T-helper 22 cell (primary cell): ENCODE data around the gene SERPINC1.
"Not testable (repeated sequence)": the region's sequence is repeated elsewhere in the genome, so short reads cannot be mapped to it uniquely, and the experiment has no call there.

ENCODE experiments used
- DNase-seq: peaks from one replicate; pipeline ENCODE4 v3.0.0-alpha.2; 2020; ENCODE audit warnings: low read depth

SERPINC1 gene

GRCh38 chr1:173917149-173917548 lies at the start of gene SERPINC1:
Gene SERPINC1 (minus strand): TSS chr1:173917327. CDS start chr1:173917259, 68 bp downstream.
- no peak for DNase-seq

DNA sequence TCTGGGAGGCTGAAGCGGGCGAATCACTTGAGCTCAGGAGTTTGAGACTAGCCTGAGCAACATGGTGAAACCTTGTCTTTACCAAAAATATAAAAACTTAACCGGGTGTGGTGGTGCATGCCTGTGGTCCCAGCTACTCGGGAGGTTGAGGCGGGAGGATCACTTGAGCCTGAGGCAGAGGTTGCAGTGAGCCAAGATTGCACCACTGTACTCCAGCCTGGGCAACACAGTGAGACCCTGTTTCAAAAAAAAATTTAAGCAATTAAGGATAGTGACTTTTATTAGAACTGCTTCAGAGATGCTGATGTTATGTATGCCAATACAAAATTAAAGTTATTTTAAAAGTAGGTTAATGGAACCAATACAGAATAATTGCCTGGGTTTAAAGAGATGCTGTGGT lies 48.8 kb upstream of the SERPINC1 start:
- not testable (repeated sequence) for DNase-seq

- DNase-seq = no peak
Measured at GRCh38 chr1:173963477-173963876, 46.4 kb upstream of the SERPINC1 start.

DNA sequence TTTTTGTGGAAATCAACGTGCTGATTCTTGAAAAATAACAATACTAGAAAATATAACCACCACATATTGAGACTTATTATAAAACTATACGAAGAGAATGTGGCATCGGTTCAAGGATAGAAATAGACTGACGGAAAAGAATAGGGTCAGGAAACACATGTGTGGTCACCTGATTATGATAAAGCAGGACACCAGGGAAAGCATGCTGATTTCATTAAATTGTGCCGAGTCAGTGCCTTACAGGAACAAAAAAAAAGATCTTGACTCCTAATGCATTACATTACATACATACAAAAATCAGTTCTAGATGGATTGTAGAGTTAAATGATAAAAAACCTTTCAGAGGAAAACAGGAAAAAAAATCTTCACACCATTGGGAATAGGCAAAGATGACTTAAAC lies 43.5 kb upstream of the SERPINC1 start:
- DNase-seq = no peak

DNA sequence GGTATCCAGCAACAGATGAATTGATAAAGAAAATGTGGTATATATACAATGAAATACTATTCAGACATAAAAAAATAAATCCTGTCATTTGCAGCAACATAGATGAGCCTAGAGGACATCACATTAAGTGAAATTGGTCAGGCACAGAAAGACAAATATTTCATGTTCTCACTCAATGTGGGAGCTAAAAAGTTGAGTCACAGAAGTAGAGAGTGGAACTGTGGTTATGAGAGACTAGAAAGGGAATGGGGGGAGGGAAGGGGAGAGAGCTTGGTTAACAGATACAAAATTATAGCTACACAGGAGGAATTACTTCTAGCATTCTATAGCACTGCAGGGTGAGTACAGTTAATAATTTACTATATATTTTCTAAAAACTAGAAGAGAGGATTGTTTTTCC lies 37.1 kb upstream of the SERPINC1 start:
- DNase-seq = no peak

- DNase-seq = no peak
Measured at GRCh38 chr1:173948594-173948993, 31.5 kb upstream of the SERPINC1 start.

GRCh38 chr1:173946380-173946921 lies 29.3 kb upstream of the SERPINC1 start:
- DNase-seq = no peak

DNA sequence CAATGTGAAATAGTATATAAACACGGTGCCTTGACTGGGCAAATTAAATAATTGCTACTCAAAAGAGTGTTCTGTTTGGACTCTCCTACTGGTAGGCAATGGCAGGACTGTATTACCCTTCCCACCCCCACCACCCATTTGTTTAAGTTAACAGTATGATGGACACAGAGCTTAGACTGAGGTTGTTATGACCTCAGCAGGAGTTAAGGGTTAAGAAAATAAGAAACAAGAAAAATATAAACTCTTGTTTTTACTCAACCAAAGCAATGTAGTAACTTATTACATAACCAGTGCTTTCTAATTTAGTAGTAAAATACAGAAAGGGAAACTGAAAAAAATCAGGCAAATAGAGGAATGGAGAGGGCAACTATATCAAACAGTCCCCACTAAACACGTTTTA lies 19.9 kb upstream of the SERPINC1 start:
- DNase-seq = no peak

GRCh38 chr1:173934440-173934839 lies 17.3 kb upstream of the SERPINC1 start:
- DNase-seq = no peak

DNA sequence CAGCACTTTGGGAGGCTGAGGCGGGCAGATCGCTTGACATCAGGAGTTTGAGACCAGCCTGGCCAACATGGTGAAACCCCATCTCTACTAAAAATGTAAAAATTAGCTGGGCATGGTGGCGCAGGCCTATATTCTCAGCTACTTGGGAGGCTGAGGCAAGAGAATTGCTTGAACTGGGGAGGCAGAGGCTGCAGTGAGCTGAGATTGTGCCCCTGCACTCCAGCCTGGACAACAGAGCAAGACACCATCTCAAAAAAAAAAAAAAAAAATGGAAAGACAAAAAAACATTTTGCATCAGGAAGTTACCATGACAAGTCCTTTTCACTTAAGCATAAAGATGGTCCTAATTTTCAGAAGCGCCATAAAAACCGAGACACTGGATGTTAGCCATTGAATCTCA lies 13.4 kb upstream of the SERPINC1 start:
- not testable (repeated sequence) for DNase-seq

- no peak for DNase-seq
Measured at GRCh38 chr1:173925306-173926242, 8.4 kb upstream of the SERPINC1 start.

DNA sequence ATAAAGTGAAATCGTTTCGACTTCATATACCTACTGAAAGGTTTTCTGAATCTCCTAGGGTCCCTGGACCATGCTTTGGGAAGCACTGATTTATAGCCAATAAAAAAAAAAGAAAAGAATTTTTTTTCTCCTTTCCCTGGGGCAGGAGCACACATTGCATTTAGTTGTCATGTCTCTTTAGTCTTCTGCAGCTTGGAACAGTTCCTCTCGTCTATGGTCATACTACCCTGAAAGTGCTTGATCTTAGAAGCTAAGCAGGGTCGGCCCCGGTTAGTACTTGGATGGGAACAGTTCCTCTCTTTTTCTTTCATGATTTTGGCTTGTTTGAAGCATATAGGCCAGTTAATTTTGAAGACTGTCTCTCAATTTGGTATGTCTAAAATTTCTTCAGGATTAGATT lies 3.7 kb upstream of the SERPINC1 start:
- no peak for DNase-seq

- DNase-seq = no peak
Measured at GRCh38 chr1:173917635-173918493, 737 bp upstream of the SERPINC1 start.

- DNase-seq = no peak
Measured at GRCh38 chr1:173916667-173917066, 460 bp downstream of the SERPINC1 start.

DNA sequence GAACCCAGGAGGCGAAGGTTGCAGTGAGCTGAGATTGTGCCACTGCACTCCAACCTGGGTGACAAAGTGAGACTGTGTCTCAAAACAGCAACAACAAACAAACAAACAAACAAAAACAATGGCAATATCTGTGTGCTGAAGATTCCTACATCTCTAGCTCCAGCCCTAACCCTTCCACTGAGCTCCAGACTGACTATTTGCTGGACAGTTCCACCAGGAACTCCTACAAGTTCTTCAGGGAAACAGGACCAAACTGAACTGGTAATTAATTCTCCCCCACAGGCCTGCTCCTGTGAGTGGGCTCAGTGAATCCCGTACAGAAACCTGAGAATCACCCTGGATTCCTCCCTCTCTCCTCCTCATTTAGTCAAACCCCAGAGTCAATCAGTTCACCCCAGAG lies 1.5 kb downstream of the SERPINC1 start:
- no peak for DNase-seq

- DNase-seq = no peak
Measured at GRCh38 chr1:173914366-173914871, 2.7 kb downstream of the SERPINC1 start.

- no peak for DNase-seq
Measured at GRCh38 chr1:173913111-173913510, 4.0 kb downstream of the SERPINC1 start.

GRCh38 chr1:173903827-173904531 lies 13.1 kb downstream of the SERPINC1 start:
- no peak for DNase-seq

GRCh38 chr1:173900992-173901391 lies 16.1 kb downstream of the SERPINC1 start:
- DNase-seq = no peak

DNA sequence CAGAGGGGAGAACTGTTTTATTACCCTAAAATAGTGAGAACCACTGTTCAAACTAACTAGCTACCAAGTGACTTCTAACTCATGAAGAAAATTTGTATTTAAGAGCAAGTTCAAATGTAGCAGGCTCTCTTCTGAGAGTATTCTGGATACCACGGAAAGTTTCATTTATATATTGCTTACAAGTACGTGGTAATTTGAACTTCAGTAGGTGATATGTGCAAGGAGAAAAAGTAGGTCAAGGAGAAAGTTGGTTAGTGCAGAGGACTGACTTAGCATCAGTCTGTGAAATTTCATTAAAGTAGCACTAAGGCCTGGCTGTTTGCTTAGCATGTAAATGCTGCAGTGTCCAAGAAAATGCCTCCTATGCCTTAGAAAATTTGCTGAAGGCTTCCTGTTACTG lies 16.7 kb downstream of the SERPINC1 start:
- no peak for DNase-seq

DNA sequence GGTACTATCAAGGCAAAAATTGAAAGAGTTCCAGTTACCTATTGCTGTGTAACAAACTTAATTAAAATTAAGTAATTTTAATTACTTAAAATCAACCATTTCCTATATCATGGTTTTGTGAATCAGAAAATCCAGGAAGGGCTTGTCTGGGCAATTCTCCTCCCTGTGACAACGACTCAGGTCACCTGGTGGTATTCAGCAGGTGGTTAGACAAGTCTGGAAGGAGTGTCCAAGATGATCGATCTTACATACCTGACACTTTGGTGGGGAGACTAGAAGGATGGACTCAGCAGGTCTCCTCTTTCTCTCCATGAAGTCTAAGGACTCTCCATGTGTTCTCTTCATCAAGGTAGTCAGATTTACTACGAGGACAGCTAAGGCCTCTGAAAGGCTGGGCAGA lies 22.9 kb downstream of the SERPINC1 start:
- DNase-seq = no peak

- no peak for DNase-seq
Measured at GRCh38 chr1:173893611-173894010, 23.5 kb downstream of the SERPINC1 start.
